CD8-positive, alpha-beta memory T cell (primary cell): ENCODE measurements around the gene CHRM2. TPM values are rescaled to one million over a fixed set of nuclear protein-coding genes. Genes with fewer than 3 reads are reported as not detected.

Experiments
- CTCF ChIA-PET: fragments of 350-600 bp; sonication (Branson Sonifier 250); formaldehyde crosslinking; loops from one replicate; lab custom pipeline; 2021; ENCODE audit warnings: antibody characterized with exemption; lab: Charles Lee
- POLR2A ChIA-PET: fragments of 350-600 bp; sonication (Branson Sonifier 250); formaldehyde crosslinking; loops from one replicate; lab custom pipeline; 2021; ENCODE audit warnings: antibody characterized with exemption; lab: Charles Lee
- DNase-seq, 5 donors: peaks; one replicate each; pipeline versions ENCODE4 v3.0.0 to v3.0.0-alpha.2; 2020 to 2022; ENCODE audit warnings: mixed read lengths in 1 of 5
- H3K27ac ChIP-seq: one replicate; pipeline ENCODE4 v1.7.0; 2013; ENCODE audit warnings: low read depth, mild to moderate bottlenecking, low read length, moderate library complexity
- H3K27me3 ChIP-seq: 2 replicates; pipeline ENCODE4 v1.7.0; 2013; ENCODE audit warnings: low read length, mild to moderate bottlenecking; ENCODE audit not compliant: insufficient read depth, poor library complexity, severe bottlenecking
- H3K36me3 ChIP-seq: 2 replicates; pipeline ENCODE4 v1.7.0; 2013; ENCODE audit warnings: mild to moderate bottlenecking, low read length, moderate library complexity; ENCODE audit not compliant: insufficient read depth
- H3K4me1 ChIP-seq: 2 replicates; pipeline ENCODE4 v1.7.0; 2013; ENCODE audit warnings: mild to moderate bottlenecking, low read length, moderate library complexity; ENCODE audit not compliant: insufficient read depth
- H3K4me3 ChIP-seq: 2 replicates; pipeline ENCODE4 v1.7.0; 2013; ENCODE audit warnings: mild to moderate bottlenecking, low read length
- H3K9me3 ChIP-seq: 2 replicates; pipeline ENCODE4 v1.7.0; 2013; ENCODE audit warnings: mild to moderate bottlenecking, low read length
- H3K27ac Mint-ChIP-seq, 8 donors: one replicate each; pipeline ENCODE4 v1.8.0; 2020 to 2021; ENCODE audit warnings: mixed read lengths in 8 of 8, mild to moderate bottlenecking in 6 of 8, inconsistent platforms in 3 of 8, moderate library complexity in 3 of 8
- H3K27me3 Mint-ChIP-seq, 2 donors: one replicate each; pipeline ENCODE4 v1.8.0; 2020 to 2021; ENCODE audit warnings: mixed read lengths in 2 of 2, mild to moderate bottlenecking in 1 of 2, moderate library complexity in 1 of 2
- H3K36me3 Mint-ChIP-seq, 3 donors: one replicate each; pipeline ENCODE4 v1.8.0; 2020 to 2021; ENCODE audit warnings: mixed read lengths in 3 of 3, inconsistent platforms in 1 of 3, mild to moderate bottlenecking in 1 of 3
- H3K4me1 Mint-ChIP-seq, 3 donors: one replicate each; pipeline ENCODE4 v1.8.0; 2020 to 2021; ENCODE audit warnings: mixed read lengths in 3 of 3, inconsistent platforms in 1 of 3, mild to moderate bottlenecking in 1 of 3
- H3K4me3 Mint-ChIP-seq, 7 donors: one replicate each; pipeline ENCODE4 v1.8.0; 2020 to 2021; ENCODE audit warnings: mixed read lengths in 7 of 7, mild to moderate bottlenecking in 6 of 7, moderate library complexity in 4 of 7, inconsistent platforms in 2 of 7
- H3K9me3 Mint-ChIP-seq, 5 donors: one replicate each; pipeline ENCODE4 v1.8.0; 2020 to 2022; ENCODE audit warnings: mixed read lengths in 5 of 5, mild to moderate bottlenecking in 3 of 5, moderate library complexity in 2 of 5, inconsistent platforms in 1 of 5
- polyA plus RNA-seq: library from polyadenylated mRNA; unstranded; fragments of 300-500 nt; fragmentation: Illumina TruSeq; gene quantifications from one replicate; pipeline ENCODE4 v1.2.3, GENCODE V29; 2021
- total RNA-seq, 2 experiments: library from RNA; stranded (reverse); gene quantifications; one replicate each; pipeline ENCODE4 v1.2.3, GENCODE V29; 2021

The CHRM2 gene
- total and polyA plus RNA-seq, 3 experiments from 2014 or later: not detected

DNA sequence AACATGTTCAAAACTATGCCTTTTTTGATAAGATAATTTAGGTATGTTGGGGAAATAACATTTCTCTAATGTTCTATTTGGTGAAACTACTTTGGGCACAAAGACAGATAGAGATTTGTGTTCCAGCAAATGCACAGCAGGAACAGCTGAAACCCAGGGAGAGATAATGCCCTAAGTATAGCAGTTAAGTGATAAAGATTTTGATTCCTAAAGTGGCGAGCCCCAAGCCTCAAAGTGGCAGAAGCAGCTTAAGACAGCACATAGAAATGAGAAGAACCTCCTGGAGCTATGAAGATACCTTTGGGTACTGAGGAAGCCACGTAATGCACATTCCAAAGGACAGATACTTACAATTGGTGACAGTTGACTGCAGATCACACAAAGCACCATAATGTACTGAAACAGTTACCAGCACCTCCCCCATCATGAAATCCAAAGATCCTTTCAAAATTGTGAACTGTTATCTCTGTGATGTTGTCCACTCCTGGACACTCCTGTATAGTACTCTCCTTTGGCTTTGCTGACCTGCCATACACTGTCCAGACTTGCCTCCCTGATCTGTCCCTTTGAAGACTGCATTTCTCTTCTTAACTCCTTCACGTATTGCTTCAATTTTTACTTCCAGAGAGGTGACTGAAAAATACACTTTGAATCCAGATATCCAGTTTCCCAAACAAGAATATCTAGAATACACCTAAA lies 62.9 kb downstream of the CHRM2 start:
- no peak overlapping the region for H3K4me3 Mint-ChIP-seq
- H3K36me3 ChIP-seq: no peaks in the 10 kb centered on the region
- H3K4me1 Mint-ChIP-seq: no peaks in the 10 kb centered on the region
- ChIA-PET CTCF (no interaction called here), POLR2A (no interaction called here)
- H3K9me3 Mint-ChIP-seq: peaks cover 0 to 24% (median 8%) of the 10 kb centered on the region in 5 donors
- H3K4me3 ChIP-seq: no peak overlapping the region
- no peak overlapping the region for H3K27ac ChIP-seq
- H3K9me3 ChIP-seq: no peaks in the 10 kb centered on the region
- no peak overlapping the region for H3K27ac Mint-ChIP-seq
- no peaks in the 10 kb centered on the region for H3K36me3 Mint-ChIP-seq
- H3K4me1 ChIP-seq: no peaks in the 10 kb centered on the region
- no peaks in the 10 kb centered on the region for H3K27me3 Mint-ChIP-seq
- no peak for DNase-seq
- no peaks in the 10 kb centered on the region for H3K27me3 ChIP-seq

DNA sequence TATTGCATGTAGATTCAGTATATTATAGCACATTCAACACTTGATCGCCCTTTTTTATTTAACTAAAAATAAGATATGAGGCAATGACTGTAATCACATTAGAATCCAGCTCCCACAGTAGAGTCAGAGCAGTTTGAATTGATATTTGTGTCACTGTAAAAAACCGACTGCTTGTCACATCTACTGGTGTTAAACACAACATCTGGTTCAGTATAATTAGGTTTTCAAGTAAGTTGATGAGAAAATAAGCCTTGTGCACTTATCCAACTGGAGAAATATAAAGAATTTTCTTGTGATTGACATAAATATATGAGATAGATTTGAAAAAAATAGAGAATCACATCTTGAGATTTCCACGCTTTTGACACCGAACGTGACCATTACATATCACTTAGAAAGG lies 69.0 kb downstream of the CHRM2 start:
- Mint-ChIP-seq H3K27ac (no peak overlapping the region), H3K4me3 (no peak overlapping the region), H3K36me3 (no peaks in the 10 kb centered on the region), H3K27me3 (no peaks in the 10 kb centered on the region), H3K9me3 (peaks cover 0 to 15% (median 2%) of the 10 kb centered on the region in 5 donors), H3K4me1 (no peaks in the 10 kb centered on the region)
- ChIA-PET CTCF (no interaction called here), POLR2A (no interaction called here)
- Histone ChIP-seq H3K9me3 (no peaks in the 10 kb centered on the region), H3K27me3 (no peaks in the 10 kb centered on the region), H3K4me1 (no peaks in the 10 kb centered on the region), H3K27ac (no peak overlapping the region), H3K36me3 (no peaks in the 10 kb centered on the region), H3K4me3 (no peak overlapping the region)
- DNase-seq: no peak

DNA sequence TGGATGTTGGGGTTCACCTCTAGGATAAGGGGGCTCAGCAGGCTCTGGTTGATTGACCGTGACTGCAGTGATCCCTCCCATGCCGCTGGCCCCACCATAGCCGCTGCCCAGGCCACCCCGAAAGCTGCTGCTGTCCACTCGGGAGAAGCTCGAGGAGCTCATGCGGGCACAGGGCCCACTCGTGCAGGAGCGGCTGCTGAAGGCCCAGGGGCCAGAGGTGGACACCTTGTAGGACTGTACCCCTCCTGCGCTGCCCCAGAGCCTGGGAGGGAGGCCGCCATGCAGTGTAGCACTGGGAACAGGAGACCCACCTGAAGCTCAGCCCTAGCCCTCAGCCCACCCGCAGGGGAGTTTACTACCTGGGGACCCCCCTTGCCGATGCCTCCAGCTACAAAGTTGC lies 70.0 kb downstream of the CHRM2 start:
- H3K27ac ChIP-seq: no peak overlapping the region
- H3K36me3 Mint-ChIP-seq: no peaks in the 10 kb centered on the region
- H3K4me1 ChIP-seq: no peaks in the 10 kb centered on the region
- no peaks in the 10 kb centered on the region for H3K27me3 ChIP-seq
- no peak overlapping the region for H3K27ac Mint-ChIP-seq
- no peaks in the 10 kb centered on the region for H3K4me1 Mint-ChIP-seq
- no peaks in the 10 kb centered on the region for H3K36me3 ChIP-seq
- no peak overlapping the region for H3K4me3 ChIP-seq
- peaks cover 0 to 11% (median 2%) of the 10 kb centered on the region in 5 donors for H3K9me3 Mint-ChIP-seq
- H3K27me3 Mint-ChIP-seq: no peaks in the 10 kb centered on the region
- ChIA-PET POLR2A (no interaction called here), CTCF (no interaction called here)
- H3K9me3 ChIP-seq: no peaks in the 10 kb centered on the region
- DNase-seq: peak in 1 of 5 donors; percentile 42
- H3K4me3 Mint-ChIP-seq: no peak overlapping the region

DNA sequence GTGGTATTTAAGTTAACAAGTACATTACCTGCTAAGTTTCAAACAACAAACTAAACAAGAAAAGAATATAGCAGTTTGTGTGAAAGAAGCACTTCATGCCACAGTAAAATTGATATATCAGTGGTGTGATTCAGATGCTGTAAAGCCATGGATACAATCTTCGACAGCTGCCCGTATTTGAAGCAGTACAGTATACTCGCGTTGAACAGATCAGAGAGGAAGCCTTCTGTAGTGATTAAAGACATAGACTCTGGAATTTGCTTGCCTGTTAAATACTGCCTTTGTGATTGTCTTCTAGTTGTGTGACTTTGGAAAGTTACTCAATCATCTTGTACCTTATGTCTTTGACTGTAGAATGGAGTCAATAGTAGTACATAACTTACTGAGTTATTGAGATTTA lies 71.7 kb downstream of the CHRM2 start:
- DNase-seq: no peak
- H3K9me3 Mint-ChIP-seq: peaks cover 0 to 11% (median 5%) of the 10 kb centered on the region in 5 donors
- no peak overlapping the region for H3K27ac Mint-ChIP-seq
- no peaks in the 10 kb centered on the region for H3K27me3 Mint-ChIP-seq
- Histone ChIP-seq H3K27ac (no peak overlapping the region), H3K27me3 (no peaks in the 10 kb centered on the region), H3K4me3 (no peak overlapping the region), H3K4me1 (no peaks in the 10 kb centered on the region), H3K9me3 (no peaks in the 10 kb centered on the region), H3K36me3 (no peaks in the 10 kb centered on the region)
- POLR2A ChIA-PET: no interaction called here
- H3K4me3 Mint-ChIP-seq: no peak overlapping the region
- CTCF ChIA-PET: no interaction called here
- H3K36me3 Mint-ChIP-seq: no peaks in the 10 kb centered on the region
- H3K4me1 Mint-ChIP-seq: no peaks in the 10 kb centered on the region

DNA sequence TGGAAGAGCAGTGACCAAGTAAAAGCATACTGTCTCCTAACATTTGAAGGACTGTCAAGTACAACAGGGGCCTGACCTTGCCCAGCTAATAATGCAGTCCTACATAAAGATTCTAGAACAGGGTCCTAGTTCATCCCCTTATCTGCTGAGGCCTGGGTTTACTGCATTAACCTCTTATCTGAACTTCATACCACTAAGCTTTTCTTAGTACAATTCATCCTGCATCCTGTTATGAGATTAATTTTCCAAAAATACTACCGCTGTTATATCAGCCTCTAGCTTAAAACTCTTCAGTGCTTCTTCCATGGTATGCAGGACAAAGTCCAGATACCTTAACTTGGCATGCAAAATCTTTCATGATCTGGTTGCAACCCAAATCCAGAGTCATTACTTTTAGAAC lies 72.5 kb downstream of the CHRM2 start:
- no peaks in the 10 kb centered on the region for H3K27me3 ChIP-seq
- H3K4me1 ChIP-seq: no peaks in the 10 kb centered on the region
- Mint-ChIP-seq H3K9me3 (peaks cover 0 to 7% (median 5%) of the 10 kb centered on the region in 5 donors), H3K4me3 (no peak overlapping the region), H3K36me3 (no peaks in the 10 kb centered on the region), H3K4me1 (no peaks in the 10 kb centered on the region), H3K27me3 (no peaks in the 10 kb centered on the region), H3K27ac (no peak overlapping the region)
- ChIA-PET CTCF (no interaction called here), POLR2A (no interaction called here)
- DNase-seq: no peak
- H3K4me3 ChIP-seq: no peak overlapping the region
- H3K9me3 ChIP-seq: no peaks in the 10 kb centered on the region
- H3K36me3 ChIP-seq: no peaks in the 10 kb centered on the region
- H3K27ac ChIP-seq: no peak overlapping the region

DNA sequence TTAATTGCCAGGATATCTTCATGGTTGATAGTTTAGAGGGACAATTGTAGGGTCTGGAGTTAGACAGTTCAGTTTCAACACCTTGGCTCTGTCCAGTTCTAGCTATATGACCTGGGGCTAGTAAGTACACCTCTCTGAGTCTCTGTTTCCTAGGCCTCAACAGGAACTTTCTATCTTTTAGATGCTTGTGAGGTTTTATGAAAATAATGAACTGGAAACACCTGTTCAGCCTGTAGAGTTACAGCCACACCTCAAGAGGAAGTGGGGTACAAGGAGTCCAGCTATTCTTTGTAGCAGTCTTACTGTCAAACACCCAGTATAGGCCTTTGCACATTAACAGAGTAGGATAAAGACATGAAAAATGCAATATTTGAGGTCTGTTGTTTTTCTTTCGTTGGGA lies 73.4 kb downstream of the CHRM2 start:
- no peaks in the 10 kb centered on the region for H3K27me3 ChIP-seq
- no peak overlapping the region for H3K4me3 Mint-ChIP-seq

DNA sequence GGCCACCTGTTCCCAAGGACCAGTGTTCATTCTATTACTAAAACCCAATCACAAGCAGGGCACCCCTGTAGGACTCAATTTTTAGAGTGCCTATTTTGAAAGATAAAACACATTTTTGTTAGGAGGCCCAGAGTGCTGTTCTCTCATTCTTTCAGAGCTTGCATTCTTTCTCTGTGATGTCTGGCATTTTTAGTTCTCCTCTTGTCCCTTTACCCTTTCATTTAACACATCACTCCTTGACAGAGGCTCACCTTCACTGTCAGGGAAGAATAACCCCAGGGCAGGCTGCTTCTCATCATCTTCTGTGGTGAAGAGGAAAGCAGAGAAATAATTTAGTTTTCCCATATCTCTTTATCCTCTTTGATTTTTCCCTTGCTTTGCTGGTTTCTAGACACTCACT lies 73.9 kb downstream of the CHRM2 start:
- no peak for DNase-seq
- ChIA-PET POLR2A (no interaction called here), CTCF (no interaction called here)
- peaks cover 0 to 7% (median 5%) of the 10 kb centered on the region in 5 donors for H3K9me3 Mint-ChIP-seq
- Histone ChIP-seq H3K9me3 (no peaks in the 10 kb centered on the region), H3K4me1 (no peaks in the 10 kb centered on the region), H3K27me3 (no peaks in the 10 kb centered on the region), H3K27ac (no peak overlapping the region), H3K4me3 (no peak overlapping the region), H3K36me3 (no peaks in the 10 kb centered on the region)
- no peak overlapping the region for H3K4me3 Mint-ChIP-seq
- H3K36me3 Mint-ChIP-seq: no peaks in the 10 kb centered on the region
- no peak overlapping the region for H3K27ac Mint-ChIP-seq
- no peaks in the 10 kb centered on the region for H3K4me1 Mint-ChIP-seq
- no peaks in the 10 kb centered on the region for H3K27me3 Mint-ChIP-seq

More for the DNA sequence above, 73.4 kb downstream of the CHRM2 start:
- Histone ChIP-seq H3K27ac (no peak overlapping the region), H3K36me3 (no peaks in the 10 kb centered on the region), H3K9me3 (no peaks in the 10 kb centered on the region), H3K4me3 (no peak overlapping the region), H3K4me1 (no peaks in the 10 kb centered on the region)
- ChIA-PET POLR2A (no interaction called here), CTCF (no interaction called here)
- peaks cover 0 to 7% (median 5%) of the 10 kb centered on the region in 5 donors for H3K9me3 Mint-ChIP-seq
- no peaks in the 10 kb centered on the region for H3K36me3 Mint-ChIP-seq
- no peak overlapping the region for H3K27ac Mint-ChIP-seq
- DNase-seq: no peak
- H3K27me3 Mint-ChIP-seq: no peaks in the 10 kb centered on the region
- no peaks in the 10 kb centered on the region for H3K4me1 Mint-ChIP-seq

DNA sequence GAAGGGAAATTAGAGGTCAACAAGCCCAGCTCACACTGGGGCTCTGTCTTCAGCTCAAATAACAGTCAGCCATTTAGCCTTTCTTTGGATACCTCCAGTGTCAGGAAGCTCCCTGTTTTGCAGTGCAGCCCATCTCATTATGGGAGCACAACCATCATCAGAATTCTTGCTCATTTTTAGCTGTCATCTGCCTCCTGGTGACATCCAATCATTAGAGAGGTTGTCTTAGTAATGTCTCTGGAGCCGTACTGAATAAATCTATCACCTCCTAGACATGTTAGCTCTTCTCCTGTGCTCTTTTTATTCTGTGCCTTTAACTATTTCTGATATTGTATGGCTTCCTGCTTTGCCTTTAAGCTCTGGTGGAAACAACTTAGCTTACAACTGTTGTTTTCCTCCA lies 74.5 kb downstream of the CHRM2 start:
- no peak overlapping the region for H3K27ac Mint-ChIP-seq
- CTCF ChIA-PET: no interaction called here
- no peaks in the 10 kb centered on the region for H3K27me3 Mint-ChIP-seq
- no peak overlapping the region for H3K4me3 Mint-ChIP-seq
- POLR2A ChIA-PET: no interaction called here
- Histone ChIP-seq H3K27me3 (no peaks in the 10 kb centered on the region), H3K27ac (no peak overlapping the region), H3K4me1 (no peaks in the 10 kb centered on the region), H3K36me3 (no peaks in the 10 kb centered on the region), H3K9me3 (no peaks in the 10 kb centered on the region), H3K4me3 (no peak overlapping the region)
- no peak for DNase-seq
- no peaks in the 10 kb centered on the region for H3K36me3 Mint-ChIP-seq
- H3K4me1 Mint-ChIP-seq: no peaks in the 10 kb centered on the region
- peaks cover 0 to 5% (median 4%) of the 10 kb centered on the region in 5 donors for H3K9me3 Mint-ChIP-seq
